OCI-LY3 (cell line): ENCODE data around the gene PTGS2.

ENCODE experiments used
- H2AFZ ChIP-seq: fragments of 200-600, 300-600 bp; shearing (Covaris generic); 2 replicates; pipeline ENCODE4 v1.6.0; 2014; ENCODE audit warnings: antibody characterized with exemption, low read depth, low read length
- H3K27ac ChIP-seq: fragments of 200-600, 300-600 bp; sonication (generic); 2 replicates; pipeline ENCODE4 v1.5.1; 2014; ENCODE audit warnings: mild to moderate bottlenecking, low read length, moderate library complexity, mixed read lengths
- H3K27me3 ChIP-seq: fragments of 200-600, 300-600 bp; sonication (generic); 2 replicates; pipeline ENCODE4 v1.6.1; 2014; ENCODE audit warnings: low read depth, low read length, mixed read lengths
- H3K36me3 ChIP-seq: fragments of 200-600, 300-600 bp; sonication (generic); replicated peaks from 2 replicates; pipeline ENCODE3; 2014; ENCODE audit warnings: low read depth, low read length, mixed read lengths
- H3K4me1 ChIP-seq: fragments of 300-600, 200-600 bp; sonication (generic); 2 replicates; pipeline ENCODE4 v1.6.1; 2014; ENCODE audit warnings: low read length, mixed read lengths
- H3K4me2 ChIP-seq: fragments of 200-600, 300-600 bp; sonication (generic); 2 replicates; pipeline ENCODE4 v1.6.1; 2014; ENCODE audit warnings: low read length, mixed read lengths
- H3K4me3 ChIP-seq: fragments of 300-600, 200-600 bp; sonication (generic); 2 replicates; pipeline ENCODE4 v1.5.1; 2014; ENCODE audit warnings: antibody characterized with exemption, mild to moderate bottlenecking, low read length, moderate library complexity
- H3K79me2 ChIP-seq: fragments of 300-600, 200-600 bp; shearing (Covaris generic); 2 replicates; pipeline ENCODE4 v1.6.1; 2014; ENCODE audit warnings: mild to moderate bottlenecking, low read length, mixed read lengths
- H3K9ac ChIP-seq: fragments of 300-600, 200-600 bp; shearing (Covaris generic); 2 replicates; pipeline ENCODE4 v1.6.0; 2014; ENCODE audit warnings: mild to moderate bottlenecking, low read length, moderate library complexity
- H3K9me3 ChIP-seq: fragments of 200-600, 300-600 bp; shearing (Covaris generic); 2 replicates; pipeline ENCODE4 v1.6.1; 2014; ENCODE audit warnings: low read length, mixed read lengths; ENCODE audit not compliant: insufficient read depth
- H4K20me1 ChIP-seq: fragments of 200-600, 300-600 bp; sonication (generic); 2 replicates; pipeline ENCODE4 v1.6.1; 2016; ENCODE audit warnings: low read length, mixed read lengths; ENCODE audit not compliant: insufficient read depth
- CTCF ChIP-seq: fragments of 200-600, 300-600 bp; sonication (generic); IDR thresholded peaks from 2 replicates; pipeline ENCODE4 v1.5.1; 2014; ENCODE audit warnings: antibody characterized with exemption, low read length, low read depth
- EZH2phosphoT487 ChIP-seq: fragments of 200-600 bp; shearing (Covaris generic); IDR thresholded peaks from 2 replicates; pipeline ENCODE4 v1.6.1; 2018; ENCODE audit warnings: antibody characterized with exemption, mixed run types, low read depth

PTGS2 gene

DNA sequence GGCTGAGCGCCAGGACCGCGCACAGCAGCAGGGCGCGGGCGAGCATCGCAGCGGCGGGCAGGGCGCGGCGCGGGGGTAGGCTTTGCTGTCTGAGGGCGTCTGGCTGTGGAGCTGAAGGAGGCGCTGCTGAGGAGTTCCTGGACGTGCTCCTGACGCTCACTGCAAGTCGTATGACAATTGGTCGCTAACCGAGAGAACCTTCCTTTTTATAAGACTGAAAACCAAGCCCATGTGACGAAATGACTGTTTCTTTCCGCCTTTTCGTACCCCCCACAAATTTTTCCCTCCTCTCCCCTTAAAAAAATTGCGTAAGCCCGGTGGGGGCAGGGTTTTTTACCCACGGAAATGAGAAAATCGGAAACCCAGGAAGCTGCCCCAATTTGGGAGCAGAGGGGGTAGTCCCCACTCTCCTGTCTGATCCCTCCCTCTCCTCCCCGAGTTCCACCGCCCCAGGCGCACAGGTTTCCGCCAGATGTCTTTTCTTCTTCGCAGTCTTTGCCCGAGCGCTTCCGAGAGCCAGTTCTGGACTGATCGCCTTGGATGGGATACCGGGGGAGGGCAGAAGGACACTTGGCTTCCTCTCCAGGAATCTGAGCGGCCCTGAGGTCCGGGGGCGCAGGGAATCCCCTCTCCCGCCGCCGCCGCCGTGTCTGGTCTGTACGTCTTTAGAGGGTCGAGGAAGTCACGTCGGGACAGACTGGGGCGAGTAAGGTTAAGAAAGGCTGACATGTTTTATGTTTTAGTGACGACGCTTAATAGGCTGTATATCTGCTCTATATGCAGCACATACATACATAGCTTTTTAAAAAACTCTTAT lies at the start of gene PTGS2:
TSS of gene PTGS2 (minus strand) at position 179 of the 817 bp plus-strand sequence. CDS start at position 46, 133 bp downstream.
- no peaks in the 10 kb centered on the region for H4K20me1 ChIP-seq
- H3K79me2 ChIP-seq = no peaks in the 10 kb centered on the region
- TF ChIP-seq CTCF (no peak), EZH2phosphoT487 (no peak)
- no peak within 1 kb of the TSS for H3K4me3 ChIP-seq
- H3K27ac ChIP-seq = no peak within 1 kb of the TSS
- H3K9ac ChIP-seq = no peak within 1 kb of the TSS
- H2AFZ ChIP-seq = no peak within 1 kb of the TSS
- 0 out of 2 replicates have a peak, but pooled peaks cover 5% of the 10 kb centered on the region for H3K27me3 ChIP-seq
- no peaks in the 10 kb centered on the region for H3K36me3 ChIP-seq
- H3K4me1 ChIP-seq = peaks cover 9% of the 10 kb centered on the region
- no peaks in the 10 kb centered on the region for H3K9me3 ChIP-seq
- no peak within 1 kb of the TSS for H3K4me2 ChIP-seq

- Histone ChIP-seq H3K4me3 (no peak overlapping the region), H3K36me3 (no peaks in the 10 kb centered on the region), H3K4me1 (peaks cover 7% of the 10 kb centered on the region), H3K27ac (no peak overlapping the region), H3K79me2 (no peaks in the 10 kb centered on the region), H3K9ac (no peak overlapping the region), H4K20me1 (no peaks in the 10 kb centered on the region), H2AFZ (no peak overlapping the region), H3K27me3 (no peaks in the 10 kb centered on the region), H3K4me2 (no peak overlapping the region), H3K9me3 (no peaks in the 10 kb centered on the region; the same call in 1 of the 2 replicates)
- peak; percentile 92 for TF ChIP-seq CTCF
- no peak for TF ChIP-seq EZH2phosphoT487
Observed at GRCh38 chr1:186722711-186723309, 42.6 kb upstream of the PTGS2 start.

DNA sequence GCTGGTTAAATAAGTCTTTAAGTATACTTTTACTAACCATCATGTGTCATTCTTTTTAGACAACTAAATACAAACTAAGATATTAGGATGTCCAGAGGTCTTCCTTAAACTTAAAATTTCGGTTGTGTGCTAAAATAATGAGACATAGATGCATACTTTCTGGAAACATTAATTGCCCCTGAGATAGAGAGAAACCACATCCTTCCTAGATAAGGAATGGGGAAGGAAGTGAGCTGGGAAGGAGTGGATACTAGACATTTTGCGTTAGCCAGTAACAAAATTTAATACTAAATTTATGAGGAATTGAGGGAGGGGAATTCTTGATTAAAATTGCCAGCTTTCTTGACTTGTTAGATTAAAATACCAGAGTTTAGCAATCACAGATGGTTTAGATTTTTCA lies 37.1 kb upstream of the PTGS2 start:
- Histone ChIP-seq H2AFZ (no peak overlapping the region), H3K36me3 (no peaks in the 10 kb centered on the region)
- no peak for TF ChIP-seq CTCF

GRCh38 chr1:186715887-186716809 lies 35.9 kb upstream of the PTGS2 start:
- H3K27ac ChIP-seq = no peak overlapping the region
- no peaks in the 10 kb centered on the region for H3K79me2 ChIP-seq
- no peak overlapping the region for H2AFZ ChIP-seq
- H3K27me3 ChIP-seq = no peaks in the 10 kb centered on the region
- no peak overlapping the region for H3K4me2 ChIP-seq
- no peak overlapping the region for H3K4me3 ChIP-seq
- no peak overlapping the region for H3K9ac ChIP-seq
- no peaks in the 10 kb centered on the region for H3K36me3 ChIP-seq
- H3K4me1 ChIP-seq = peaks cover 14% of the 10 kb centered on the region
- no peaks in the 10 kb centered on the region for H4K20me1 ChIP-seq
- no peaks in the 10 kb centered on the region for H3K9me3 ChIP-seq
- TF ChIP-seq CTCF = no peak
- no peak for TF ChIP-seq EZH2phosphoT487

More for the DNA sequence above, 37.1 kb upstream of the PTGS2 start:
- Histone ChIP-seq H3K4me3 (no peak overlapping the region), H3K4me1 (peaks cover 14% of the 10 kb centered on the region), H3K4me2 (no peak overlapping the region), H4K20me1 (no peaks in the 10 kb centered on the region), H3K27me3 (no peaks in the 10 kb centered on the region), H3K9ac (no peak overlapping the region), H3K9me3 (no peaks in the 10 kb centered on the region), H3K79me2 (no peaks in the 10 kb centered on the region), H3K27ac (no peak overlapping the region)
